ENCODE data around the gene RGL4. TPM values are rescaled to one million over a fixed set of nuclear protein-coding genes. Genes with fewer than 3 reads are reported as not detected.
A peak's percentile ranks its signal among the peaks of the same experiment; 100 is the strongest.

Gene RGL4
- total RNA-seq, 1 donor from 2014 or later: 1.2 TPM

DNA sequence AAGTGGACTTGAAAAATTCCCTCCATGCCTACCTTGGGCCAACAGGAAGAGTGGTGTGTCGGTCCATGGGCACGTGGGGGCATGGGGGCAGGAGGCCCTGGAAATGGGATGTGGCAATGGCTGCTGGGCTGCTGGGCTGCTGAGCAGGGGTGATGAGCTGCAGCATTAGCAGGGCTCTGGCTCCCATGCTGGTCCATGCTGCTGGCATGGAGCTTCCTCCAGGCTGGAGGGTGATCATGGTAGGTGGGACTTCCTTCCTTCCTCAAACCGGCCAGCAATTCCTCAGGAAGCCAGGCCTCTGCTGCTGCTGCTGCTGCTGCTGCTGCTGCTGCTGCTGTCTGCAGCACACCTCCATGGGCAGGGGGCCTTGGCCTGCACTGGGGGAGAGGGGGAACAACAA, 4.3 kb downstream of the RGL4 start:
- intact Hi-C loops (cut with DNase I): no loop called here
- Histone ChIP-seq H3K4me3 (no peak overlapping the region), H3K27ac (peak overlapping the region; percentile 68), H3K4me1 (peaks cover 3% of the 10 kb centered on the region), H3K36me3 (peaks cover 36% of the 10 kb centered on the region), H3K9me3 (no peaks in the 10 kb centered on the region), H3K27me3 (no peaks in the 10 kb centered on the region)
- DNase-seq: no peak
- TF ChIP-seq, protein P1, sequence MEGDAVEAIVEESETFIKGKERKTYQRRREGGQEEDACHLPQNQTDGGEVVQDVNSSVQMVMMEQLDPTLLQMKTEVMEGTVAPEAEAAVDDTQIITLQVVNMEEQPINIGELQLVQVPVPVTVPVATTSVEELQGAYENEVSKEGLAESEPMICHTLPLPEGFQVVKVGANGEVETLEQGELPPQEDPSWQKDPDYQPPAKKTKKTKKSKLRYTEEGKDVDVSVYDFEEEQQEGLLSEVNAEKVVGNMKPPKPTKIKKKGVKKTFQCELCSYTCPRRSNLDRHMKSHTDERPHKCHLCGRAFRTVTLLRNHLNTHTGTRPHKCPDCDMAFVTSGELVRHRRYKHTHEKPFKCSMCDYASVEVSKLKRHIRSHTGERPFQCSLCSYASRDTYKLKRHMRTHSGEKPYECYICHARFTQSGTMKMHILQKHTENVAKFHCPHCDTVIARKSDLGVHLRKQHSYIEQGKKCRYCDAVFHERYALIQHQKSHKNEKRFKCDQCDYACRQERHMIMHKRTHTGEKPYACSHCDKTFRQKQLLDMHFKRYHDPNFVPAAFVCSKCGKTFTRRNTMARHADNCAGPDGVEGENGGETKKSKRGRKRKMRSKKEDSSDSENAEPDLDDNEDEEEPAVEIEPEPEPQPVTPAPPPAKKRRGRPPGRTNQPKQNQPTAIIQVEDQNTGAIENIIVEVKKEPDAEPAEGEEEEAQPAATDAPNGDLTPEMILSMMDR (IDR thresholded peaks at IDR 0.05): no peak
- ATAC-seq: no peak

DNA sequence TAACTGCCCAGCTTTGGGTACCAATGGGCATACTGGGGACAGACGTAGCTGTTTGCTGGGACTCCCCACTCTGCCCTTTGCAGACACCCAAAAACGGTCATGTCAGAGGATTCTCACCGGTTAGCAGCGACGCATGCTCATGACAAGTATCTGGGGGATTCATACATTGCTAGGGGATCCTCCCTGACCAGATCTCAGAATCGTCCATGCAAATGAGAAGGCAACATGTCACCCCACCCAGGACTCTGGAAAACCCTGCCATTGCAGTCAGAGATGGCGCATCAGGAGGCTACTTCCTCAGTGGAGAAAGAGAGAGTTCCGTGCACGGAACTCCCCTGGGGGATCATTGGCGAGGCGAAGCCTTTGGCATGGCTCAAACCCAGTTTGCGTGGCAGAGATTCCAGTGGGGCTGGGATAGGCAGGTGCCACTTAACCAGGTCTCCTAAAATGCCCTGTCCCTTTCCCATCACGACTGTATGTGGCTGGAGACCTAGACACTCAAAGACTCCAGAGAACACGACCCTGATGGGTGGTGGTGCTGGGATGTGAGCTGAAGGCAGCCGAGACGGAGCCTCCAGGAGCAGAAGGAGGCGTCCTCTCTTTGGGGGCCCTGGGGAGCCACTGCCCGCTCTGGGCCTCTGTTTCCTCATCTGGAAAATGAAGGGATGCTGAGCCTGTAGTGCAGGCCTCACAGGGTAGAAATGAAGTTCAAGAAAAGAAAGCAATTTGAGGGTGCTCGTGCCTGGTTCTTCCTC, 4.9 kb downstream of the RGL4 start:
- H3K36me3 ChIP-seq: peaks cover 41% of the 10 kb centered on the region
- ATAC-seq (no peak), DNase-seq (peak; percentile 57)
- peaks cover 3% of the 10 kb centered on the region for H3K4me1 ChIP-seq
- intact Hi-C loops (cut with DNase I): no loop called here
- no peaks in the 10 kb centered on the region for H3K27me3 ChIP-seq
- TF ChIP-seq, protein P1 (IDR thresholded peaks at IDR 0.05): no peak
- H3K9me3 ChIP-seq: no peaks in the 10 kb centered on the region
- H3K4me3 ChIP-seq: no peak overlapping the region
- H3K27ac ChIP-seq: peak overlapping the region; percentile 68

DNA sequence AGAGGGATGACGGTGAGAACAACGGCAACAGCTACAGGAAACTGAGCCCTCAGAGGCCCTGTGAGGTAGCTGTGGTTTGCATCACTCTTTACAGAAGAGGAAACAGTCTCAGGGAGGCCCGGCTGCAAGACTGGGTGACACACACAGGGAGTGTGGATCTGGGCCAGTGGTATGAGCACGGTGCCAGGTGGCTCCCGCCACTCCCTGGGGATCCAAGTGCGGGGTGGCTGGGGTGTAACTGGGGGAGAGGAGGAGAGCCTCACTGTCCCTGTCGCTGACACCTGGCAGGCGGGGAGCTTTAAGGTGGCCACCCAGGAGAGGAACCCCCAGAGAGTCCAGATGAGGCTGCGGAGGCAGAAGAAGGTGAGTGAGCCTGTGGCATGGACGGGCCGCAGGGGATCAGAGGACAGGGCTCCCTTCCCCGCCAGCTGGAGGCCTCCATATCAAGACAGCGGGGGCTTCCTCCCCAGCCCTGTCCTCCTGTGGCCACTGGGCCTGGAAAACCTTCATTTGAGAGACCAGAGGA, 5.6 kb downstream of the RGL4 start:
- Histone ChIP-seq H3K4me1 (peaks cover 3% of the 10 kb centered on the region), H3K4me3 (no peak overlapping the region), H3K9me3 (no peaks in the 10 kb centered on the region), H3K27me3 (no peaks in the 10 kb centered on the region), H3K36me3 (peaks cover 46% of the 10 kb centered on the region), H3K27ac (peak overlapping the region; percentile 68)
- ATAC-seq: peak; percentile 79
- DNase-seq: peak; percentile 66
- intact Hi-C loops (cut with DNase I): no loop called here
- TF ChIP-seq, protein P1 (IDR thresholded peaks at IDR 0.05): no peak

DNA sequence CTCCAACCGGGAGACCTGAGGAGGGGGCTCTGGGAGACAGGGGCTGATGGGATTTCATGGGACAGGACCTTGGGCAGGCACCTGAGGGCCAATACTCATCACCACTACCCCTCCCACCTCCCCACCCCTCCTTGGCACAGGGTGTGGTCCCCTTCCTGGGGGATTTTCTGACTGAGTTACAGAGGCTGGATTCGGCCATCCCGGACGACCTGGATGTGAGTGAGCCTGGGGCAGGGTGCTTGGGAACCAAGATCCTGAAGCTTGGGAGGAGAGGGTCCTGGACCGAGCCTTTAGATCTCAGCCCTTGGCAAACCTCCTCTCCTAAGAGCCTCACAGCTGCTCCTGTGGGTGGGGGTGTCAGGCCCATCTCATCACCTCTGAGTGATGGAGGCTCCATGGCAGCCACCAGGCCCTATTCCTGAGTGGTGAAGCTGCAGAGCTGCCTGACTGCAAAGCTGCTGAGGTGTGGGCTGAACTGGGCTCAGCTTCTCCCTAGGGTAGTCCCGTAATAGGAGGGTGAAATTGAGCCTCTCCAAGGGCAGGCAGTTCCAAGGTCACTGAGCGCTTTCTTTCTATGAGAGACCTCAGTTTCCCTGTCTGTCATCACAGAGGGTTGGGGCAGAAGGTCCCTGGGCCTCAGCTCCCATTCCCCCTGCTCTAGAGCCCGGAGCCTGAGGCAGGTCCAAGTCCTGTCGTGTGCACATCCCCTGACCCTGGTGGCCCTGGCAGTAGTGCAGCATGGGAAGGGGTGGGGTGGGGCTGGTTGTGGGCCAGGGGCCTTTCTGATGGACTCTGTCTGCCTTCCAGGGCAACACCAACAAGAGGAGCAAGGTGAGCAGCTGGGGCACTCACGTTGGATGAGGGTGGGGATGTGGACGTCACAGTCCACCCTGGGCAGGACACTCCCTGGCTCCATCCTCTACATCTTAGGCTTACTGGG, 6.5 kb downstream of the RGL4 start:
- ATAC-seq (no peak), DNase-seq (no peak)
- Histone ChIP-seq H3K9me3 (no peaks in the 10 kb centered on the region), H3K4me3 (no peak overlapping the region), H3K27me3 (no peaks in the 10 kb centered on the region), H3K27ac (peak overlapping the region; percentile 68), H3K4me1 (peaks cover 3% of the 10 kb centered on the region), H3K36me3 (peaks cover 54% of the 10 kb centered on the region)
- intact Hi-C loops (cut with DNase I): no loop called here
- TF ChIP-seq, protein P1 (IDR thresholded peaks at IDR 0.05): no peak

DNA sequence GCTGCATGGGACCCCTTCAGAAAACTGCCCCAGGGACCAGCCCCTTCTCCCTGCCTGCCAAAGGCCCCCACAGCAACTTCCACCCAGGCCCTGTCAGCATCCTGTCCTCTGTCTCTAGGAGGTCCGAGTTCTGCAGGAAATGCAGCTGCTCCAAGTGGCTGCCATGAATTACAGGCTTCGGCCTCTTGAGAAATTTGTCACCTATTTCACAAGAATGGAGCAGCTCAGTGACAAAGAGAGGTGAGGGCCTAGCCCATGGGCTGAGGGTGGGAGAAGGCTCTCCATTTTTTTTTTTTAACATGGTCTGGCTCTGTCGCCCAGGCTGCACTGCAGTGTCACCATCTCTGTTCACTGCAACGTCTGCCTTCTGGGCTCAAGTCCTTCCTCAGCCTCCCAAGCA, 7.3 kb downstream of the RGL4 start:
- Histone ChIP-seq H3K9me3 (no peaks in the 10 kb centered on the region), H3K27ac (no peak overlapping the region)

More for the DNA sequence above, 7.3 kb downstream of the RGL4 start:
- TF ChIP-seq, protein P1 (IDR thresholded peaks at IDR 0.05): no peak
- Histone ChIP-seq H3K4me3 (no peak overlapping the region), H3K36me3 (peaks cover 59% of the 10 kb centered on the region), H3K27me3 (no peaks in the 10 kb centered on the region), H3K4me1 (peaks cover 3% of the 10 kb centered on the region)
- no peak for ATAC-seq
- DNase-seq: no peak
- intact Hi-C loops (cut with DNase I): no loop called here
